DMS114 treated with DMSO at 0.1 percent for 48 hours (cell line): ENCODE results near the gene CCDC54.

Experiments
- DNase-seq: peaks from one replicate; lab custom pipeline; 2025; ENCODE audit not compliant: unreplicated experiment; lab: John Stamatoyannopoulos, UW

Gene CCDC54

GRCh38 chr3:107392549-107393165 is 15.4 kb downstream of the CCDC54 start:
- no peak for DNase-seq

- DNase-seq = no peak
These were observed 17.3 kb downstream of the CCDC54 start for GRCh38 chr3:107394502-107394901.

- DNase-seq = no peak
These were observed 17.8 kb downstream of the CCDC54 start for GRCh38 chr3:107395066-107395465.

GRCh38 chr3:107401301-107401700 is 24.1 kb downstream of the CCDC54 start:
- DNase-seq = no peak

- DNase-seq = no peak
These were observed 25.0 kb downstream of the CCDC54 start for GRCh38 chr3:107402214-107402613.

GRCh38 chr3:107404727-107405469 is 27.7 kb downstream of the CCDC54 start:
- DNase-seq = no peak

GRCh38 chr3:107407355-107407754 is 30.1 kb downstream of the CCDC54 start:
- DNase-seq = no peak

- no peak for DNase-seq
These were observed 31.3 kb downstream of the CCDC54 start for GRCh38 chr3:107408513-107408912.

GRCh38 chr3:107409365-107409764 is 32.1 kb downstream of the CCDC54 start:
- DNase-seq = no peak

- no peak for DNase-seq
These were observed 33.4 kb downstream of the CCDC54 start for GRCh38 chr3:107410606-107411005.

- DNase-seq = no peak
These were observed 33.8 kb downstream of the CCDC54 start for GRCh38 chr3:107411056-107411455.

GRCh38 chr3:107411779-107412178 is 34.5 kb downstream of the CCDC54 start:
- DNase-seq = no peak

- no peak for DNase-seq
These were observed 35.1 kb downstream of the CCDC54 start for GRCh38 chr3:107412376-107412775.

GRCh38 chr3:107413264-107413663 is 36.0 kb downstream of the CCDC54 start:
- DNase-seq = no peak

- no peak for DNase-seq
These were observed 37.2 kb downstream of the CCDC54 start for GRCh38 chr3:107414325-107414964.

- DNase-seq = no peak
These were observed 38.9 kb downstream of the CCDC54 start for GRCh38 chr3:107416138-107416537.

- DNase-seq = no peak
These were observed 39.6 kb downstream of the CCDC54 start for GRCh38 chr3:107416886-107417285.

GRCh38 chr3:107421170-107421792 is 44.0 kb downstream of the CCDC54 start:
- peak; percentile 65 for DNase-seq

GRCh38 chr3:107421881-107422280 is 44.6 kb downstream of the CCDC54 start:
- no peak for DNase-seq

- no peak for DNase-seq
These were observed 47.8 kb downstream of the CCDC54 start for GRCh38 chr3:107425033-107425432.

- no peak for DNase-seq
These were observed 49.0 kb downstream of the CCDC54 start for GRCh38 chr3:107426223-107426622.
